ENCODE data around the gene LRRC57.

DNA sequence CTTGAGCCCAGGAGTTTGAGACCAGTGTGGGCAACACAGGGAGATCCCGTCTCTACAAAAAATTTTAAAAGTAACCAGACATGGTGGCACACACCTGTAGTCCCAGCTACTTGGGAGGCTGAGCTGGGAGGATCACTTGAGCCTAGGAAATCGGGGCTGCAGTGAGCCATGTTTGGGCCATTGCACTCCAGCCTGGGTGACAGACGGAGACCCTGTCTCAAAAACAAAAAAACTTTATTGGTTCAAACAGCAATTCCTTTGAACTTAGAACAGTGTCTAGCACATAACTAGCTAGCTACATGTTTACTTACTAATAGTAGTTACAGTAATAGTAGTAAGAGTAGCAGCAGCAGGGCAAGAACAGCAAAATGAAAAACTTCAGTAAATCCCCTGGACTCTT, 10.1 kb upstream of the LRRC57 start:
- no peak for TF ChIP-seq POLR2A (IDR thresholded peaks at IDR 0.05)
- TF ChIP-seq CTCF (IDR thresholded peaks at IDR 0.05) = no peak
- TF ChIP-seq POLR2AphosphoS5 (IDR thresholded peaks at IDR 0.05; ENCODE audit: insufficient read depth in 1 of 2, low read depth in 1 of 2) = no peak

All from vagina (tissue), 2 donors.